Measurements from ENCODE around the gene UNC80. TPM values are rescaled to one million over a fixed set of nuclear protein-coding genes. Genes with fewer than 3 reads are reported as not detected.
"Not testable (repeated sequence)": the region's sequence is repeated elsewhere in the genome, so short reads cannot be mapped to it uniquely, and the experiment has no call there.

The UNC80 gene
- total RNA-seq, 1 experiment from 2014 or later: 0.17 TPM

DNA sequence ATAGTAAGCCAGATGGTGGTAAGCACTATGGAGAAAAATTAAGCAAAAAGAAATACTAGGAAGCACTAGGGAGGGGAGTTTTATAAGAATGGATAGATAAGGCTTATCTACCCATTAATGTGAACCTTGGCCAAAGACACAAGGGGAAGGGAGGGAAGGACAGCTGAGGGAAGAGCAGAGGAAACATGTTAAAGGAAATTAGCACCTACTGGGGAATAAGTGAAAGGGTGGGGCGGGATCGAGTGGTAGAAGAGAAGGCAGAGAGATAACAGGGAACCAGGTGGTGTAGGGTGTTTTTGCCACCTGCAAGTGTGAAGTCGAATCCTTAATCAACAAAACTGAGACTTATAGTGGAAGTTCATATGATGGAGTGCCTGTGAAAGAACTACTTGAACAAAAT is 1.7 kb downstream of the UNC80 start:
- Histone ChIP-seq H3K4me3 (ENCODE audit: insufficient read depth, low read depth, low read length) (no peak overlapping the region), H3K27me3 (ENCODE audit: control insufficient read depth, insufficient read depth, low read length) (peaks cover 44% of the 10 kb centered on the region), H3K36me3 (replicated peaks; ENCODE audit: control insufficient read depth, insufficient read depth, low read length) (no peaks in the 10 kb centered on the region)
- peak; percentile 26 for DNase-seq

DNA sequence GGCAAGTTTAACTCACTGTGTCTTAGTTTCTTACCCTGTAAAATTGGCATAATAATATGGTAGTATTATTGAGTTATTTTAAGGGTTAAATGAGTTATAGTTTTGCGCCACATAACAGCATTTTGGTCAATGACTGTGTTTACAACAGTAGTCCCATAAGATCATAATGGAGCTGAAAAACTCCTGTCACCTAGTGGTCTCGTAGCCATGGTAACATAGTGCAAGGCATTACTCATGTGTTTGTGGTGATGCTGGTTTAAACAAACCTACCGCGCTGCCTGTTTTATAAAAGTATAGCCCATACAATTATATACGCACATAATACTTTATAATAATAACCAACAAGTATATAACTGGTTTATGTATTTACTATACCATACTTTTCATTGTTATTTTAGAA is 15.8 kb downstream of the UNC80 start:
- Histone ChIP-seq H3K4me3 (ENCODE audit: insufficient read depth, low read depth, low read length) (no peak overlapping the region), H3K27me3 (ENCODE audit: control insufficient read depth, insufficient read depth, low read length) (no peaks in the 10 kb centered on the region), H3K36me3 (replicated peaks; ENCODE audit: control insufficient read depth, insufficient read depth, low read length) (no peaks in the 10 kb centered on the region)
- no peak for DNase-seq

DNA sequence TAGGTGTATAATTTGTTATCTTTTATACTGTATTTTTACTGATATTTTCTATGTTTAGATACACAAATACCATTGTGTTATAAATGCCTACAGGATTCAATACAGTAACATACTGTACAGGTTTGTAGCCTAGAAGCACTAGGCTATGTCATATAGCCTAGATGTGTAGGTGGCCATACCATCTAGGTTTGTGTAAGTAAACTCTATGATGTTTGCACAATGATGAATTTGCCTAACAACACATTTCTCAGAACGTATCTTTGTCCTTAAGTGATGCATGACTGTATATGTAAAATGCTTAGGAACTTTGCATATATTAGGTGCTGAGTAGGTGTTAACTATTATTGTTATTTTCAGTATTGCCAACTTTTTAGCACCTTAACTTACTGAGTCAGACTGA is 17.3 kb downstream of the UNC80 start:
- no peak for DNase-seq
- Histone ChIP-seq H3K36me3 (replicated peaks; ENCODE audit: control insufficient read depth, insufficient read depth, low read length) (no peaks in the 10 kb centered on the region), H3K4me3 (ENCODE audit: insufficient read depth, low read depth, low read length) (no peak overlapping the region), H3K27me3 (ENCODE audit: control insufficient read depth, insufficient read depth, low read length) (no peaks in the 10 kb centered on the region)

DNA sequence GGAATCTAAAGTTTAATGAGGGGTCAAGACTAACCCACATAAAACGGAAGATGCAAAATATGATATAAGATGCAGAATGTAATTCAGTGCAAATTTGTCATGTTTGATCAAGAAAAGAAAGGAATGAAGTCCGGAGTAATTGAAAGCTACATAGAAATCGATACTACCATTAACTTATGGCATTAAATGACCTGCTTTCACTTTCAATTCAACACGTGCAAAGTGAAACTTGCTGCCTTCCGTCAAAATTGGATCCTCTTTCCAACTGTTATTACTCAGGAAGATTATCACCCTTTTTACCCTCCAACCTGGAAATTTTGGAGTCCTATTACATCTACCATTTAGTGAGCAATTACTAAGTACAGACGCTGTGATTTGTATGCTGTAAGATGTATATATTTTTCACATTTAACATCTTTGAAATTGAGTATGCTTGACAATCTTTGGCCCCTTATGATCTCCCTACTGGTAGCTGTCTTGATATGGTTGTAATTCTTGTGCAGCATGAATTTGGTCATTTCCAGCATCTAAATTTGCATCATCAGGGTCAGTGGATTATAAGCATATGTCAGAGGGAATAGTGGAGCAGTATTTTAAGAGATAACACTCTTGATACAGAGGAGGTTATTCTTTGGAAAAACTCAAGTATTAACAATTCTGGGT is 18.6 kb downstream of the UNC80 start:
- no peak overlapping the region for H3K4me3 ChIP-seq (ENCODE audit: insufficient read depth, low read depth, low read length)
- H3K36me3 ChIP-seq (replicated peaks; ENCODE audit: control insufficient read depth, insufficient read depth, low read length): no peaks in the 10 kb centered on the region
- no peaks in the 10 kb centered on the region for H3K27me3 ChIP-seq (ENCODE audit: control insufficient read depth, insufficient read depth, low read length)
- no peak for DNase-seq

DNA sequence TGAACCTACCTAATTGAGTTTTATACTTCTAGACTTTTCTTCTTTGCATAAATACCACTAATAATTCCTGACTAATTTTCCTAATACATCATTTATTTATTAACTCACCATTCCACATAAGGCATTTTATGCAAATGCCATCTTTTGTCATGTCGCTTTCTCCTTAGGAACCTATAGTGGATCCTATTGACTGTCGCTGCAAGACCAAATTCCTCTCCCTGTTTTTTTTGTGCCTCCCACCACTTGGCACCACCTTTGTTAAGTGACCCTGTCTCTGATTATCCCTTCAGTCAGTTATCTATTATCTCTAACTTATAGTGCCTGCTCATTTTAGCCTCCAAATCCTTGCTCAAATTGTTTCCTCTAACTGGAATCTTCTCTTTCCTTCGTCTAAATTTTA is 19.5 kb downstream of the UNC80 start:
- no peak overlapping the region for H3K4me3 ChIP-seq (ENCODE audit: insufficient read depth, low read depth, low read length)
- peak; percentile 36 for DNase-seq
- no peaks in the 10 kb centered on the region for H3K27me3 ChIP-seq (ENCODE audit: control insufficient read depth, insufficient read depth, low read length)
- no peaks in the 10 kb centered on the region for H3K36me3 ChIP-seq (replicated peaks; ENCODE audit: control insufficient read depth, insufficient read depth, low read length)

DNA sequence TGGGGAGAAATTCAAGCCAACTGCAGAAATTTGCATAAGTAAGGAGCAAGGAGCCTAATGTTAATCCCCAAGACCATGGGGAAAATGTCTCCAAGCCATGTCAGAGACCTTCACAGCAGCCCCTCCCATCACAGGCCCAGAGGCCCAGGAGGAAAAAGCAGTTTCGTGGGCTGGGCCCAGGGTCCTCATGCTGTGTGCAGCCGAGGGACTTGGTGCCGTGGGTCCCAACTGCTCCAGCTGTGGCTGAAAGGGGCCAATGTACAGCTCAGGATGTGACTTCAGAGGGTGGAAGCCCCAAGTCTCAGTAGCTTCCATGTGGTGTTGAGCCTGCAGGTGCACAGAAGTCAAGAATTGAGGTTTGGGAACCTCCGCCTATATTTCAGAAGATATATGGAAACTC is 23.8 kb downstream of the UNC80 start:
- H3K36me3 ChIP-seq (replicated peaks; ENCODE audit: control insufficient read depth, insufficient read depth, low read length); DNase-seq; H3K27me3 ChIP-seq (ENCODE audit: control insufficient read depth, insufficient read depth, low read length); H3K4me3 ChIP-seq (ENCODE audit: insufficient read depth, low read depth, low read length): not testable (repeated sequence)

DNA sequence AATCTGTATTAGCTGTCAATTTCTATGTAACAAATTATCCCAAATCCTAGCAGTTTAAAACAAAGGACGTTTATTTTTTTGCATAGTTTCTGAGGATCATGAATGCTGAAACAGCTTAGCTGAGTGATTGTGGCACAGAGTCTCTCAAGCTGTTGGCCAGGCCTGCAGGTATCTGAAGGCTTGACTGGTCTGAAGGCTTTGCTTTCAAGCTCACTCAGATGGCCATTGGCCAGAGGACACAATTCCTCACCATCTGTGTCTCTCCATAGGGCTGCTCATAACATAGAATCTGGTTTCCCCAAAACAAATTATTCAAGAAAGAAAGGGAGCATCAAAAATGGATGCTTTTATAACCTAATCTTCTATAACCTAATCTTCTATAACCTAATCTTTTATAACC is 33.7 kb downstream of the UNC80 start:
- Histone ChIP-seq H3K27me3 (ENCODE audit: control insufficient read depth, insufficient read depth, low read length) (no peaks in the 10 kb centered on the region), H3K4me3 (ENCODE audit: insufficient read depth, low read depth, low read length) (no peak overlapping the region), H3K36me3 (replicated peaks; ENCODE audit: control insufficient read depth, insufficient read depth, low read length) (no peaks in the 10 kb centered on the region)
- DNase-seq: no peak

DNA sequence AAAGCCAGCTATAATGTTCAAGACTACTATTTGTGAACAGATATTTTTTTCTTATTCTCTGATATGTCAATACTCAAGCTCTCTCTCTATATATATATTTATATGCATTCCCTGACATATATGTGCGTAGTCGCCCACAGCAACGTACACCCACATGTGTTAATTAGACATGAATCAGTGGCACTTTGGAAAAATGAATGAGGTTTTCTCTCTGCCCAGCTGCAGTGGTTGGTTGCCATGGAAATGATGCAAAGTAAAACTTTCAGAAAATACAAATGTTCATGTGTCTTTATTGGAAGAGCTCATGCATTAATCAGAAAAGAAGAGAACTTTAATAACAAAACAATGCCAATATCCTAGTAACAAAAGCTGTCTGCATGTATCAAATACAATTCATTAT is 34.7 kb downstream of the UNC80 start:
- Histone ChIP-seq H3K36me3 (replicated peaks; ENCODE audit: control insufficient read depth, insufficient read depth, low read length) (no peaks in the 10 kb centered on the region), H3K4me3 (ENCODE audit: insufficient read depth, low read depth, low read length) (no peak overlapping the region), H3K27me3 (ENCODE audit: control insufficient read depth, insufficient read depth, low read length) (no peaks in the 10 kb centered on the region)
- no peak for DNase-seq

DNA sequence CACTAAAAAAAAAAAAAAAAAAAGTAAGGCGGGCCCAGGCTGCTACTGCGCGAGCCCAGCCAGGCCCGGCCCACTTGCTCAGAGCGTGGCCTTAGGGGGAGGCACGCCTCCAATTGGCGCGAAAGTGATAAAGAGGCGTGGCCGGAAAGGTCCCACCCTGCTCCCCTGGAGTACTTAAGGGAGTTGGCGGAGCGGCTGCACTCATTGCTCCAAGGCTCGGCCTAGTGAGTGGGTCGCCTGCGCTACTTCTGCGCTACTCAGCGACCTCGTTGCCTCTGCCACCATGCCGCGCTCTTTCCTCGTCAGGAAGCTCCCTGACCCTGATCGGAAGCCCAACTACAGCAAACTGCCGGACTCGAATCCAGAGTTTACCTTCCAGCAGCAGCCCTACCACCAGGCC is 36.9 kb downstream of the UNC80 start:
- Histone ChIP-seq H3K4me3 (ENCODE audit: insufficient read depth, low read depth, low read length) (no peak overlapping the region), H3K36me3 (replicated peaks; ENCODE audit: control insufficient read depth, insufficient read depth, low read length) (no peaks in the 10 kb centered on the region), H3K27me3 (ENCODE audit: control insufficient read depth, insufficient read depth, low read length) (no peaks in the 10 kb centered on the region)
- peak; percentile 22 for DNase-seq

DNA sequence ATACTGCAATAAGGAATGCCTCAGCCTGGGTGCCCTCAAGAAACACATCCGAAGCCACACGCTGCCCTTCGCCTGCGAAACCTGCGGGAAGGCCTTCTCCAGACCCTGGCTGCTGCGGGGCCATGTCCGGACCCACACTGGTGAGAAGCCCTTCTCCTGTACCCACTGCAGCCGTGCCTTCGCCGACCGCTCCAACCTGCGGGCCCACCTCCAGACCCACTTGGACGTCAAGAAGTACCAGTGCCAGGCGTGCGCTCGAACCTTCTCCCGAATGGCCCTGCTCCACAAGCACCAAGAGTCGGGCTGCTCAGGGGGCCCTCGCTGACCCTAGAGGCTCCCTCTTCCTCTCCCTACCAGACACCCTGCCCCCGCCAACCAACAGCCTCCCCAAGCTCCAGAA is 37.6 kb downstream of the UNC80 start:
- no peaks in the 10 kb centered on the region for H3K27me3 ChIP-seq (ENCODE audit: control insufficient read depth, insufficient read depth, low read length)
- no peak for DNase-seq
- no peak overlapping the region for H3K4me3 ChIP-seq (ENCODE audit: insufficient read depth, low read depth, low read length)
- H3K36me3 ChIP-seq (replicated peaks; ENCODE audit: control insufficient read depth, insufficient read depth, low read length): no peaks in the 10 kb centered on the region

DNA sequence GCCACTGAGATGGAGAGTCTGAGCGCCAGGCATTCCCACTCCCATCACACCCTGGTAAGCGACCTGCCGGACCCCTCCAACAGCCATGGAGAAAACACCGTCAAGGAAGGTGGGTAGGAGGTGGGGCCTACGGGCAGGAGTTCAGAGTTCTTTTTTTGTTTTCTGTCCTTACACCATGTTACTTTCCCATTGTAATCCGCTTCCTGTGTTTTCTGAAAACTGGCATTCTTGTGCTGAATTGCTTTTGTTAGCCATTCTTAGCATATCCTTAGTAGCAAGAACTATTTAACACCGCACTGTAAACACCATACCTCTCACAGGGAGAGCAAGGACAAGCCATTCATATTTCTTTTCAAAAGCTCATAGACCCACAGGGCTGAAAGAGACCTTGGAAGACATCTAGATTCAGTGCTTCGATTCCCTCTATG is 46.2 kb downstream of the UNC80 start:
- peak; percentile 68 for DNase-seq
- Histone ChIP-seq H3K36me3 (replicated peaks; ENCODE audit: control insufficient read depth, insufficient read depth, low read length) (no peaks in the 10 kb centered on the region), H3K27me3 (ENCODE audit: control insufficient read depth, insufficient read depth, low read length) (no peaks in the 10 kb centered on the region), H3K4me3 (ENCODE audit: insufficient read depth, low read depth, low read length) (no peak overlapping the region)

DNA sequence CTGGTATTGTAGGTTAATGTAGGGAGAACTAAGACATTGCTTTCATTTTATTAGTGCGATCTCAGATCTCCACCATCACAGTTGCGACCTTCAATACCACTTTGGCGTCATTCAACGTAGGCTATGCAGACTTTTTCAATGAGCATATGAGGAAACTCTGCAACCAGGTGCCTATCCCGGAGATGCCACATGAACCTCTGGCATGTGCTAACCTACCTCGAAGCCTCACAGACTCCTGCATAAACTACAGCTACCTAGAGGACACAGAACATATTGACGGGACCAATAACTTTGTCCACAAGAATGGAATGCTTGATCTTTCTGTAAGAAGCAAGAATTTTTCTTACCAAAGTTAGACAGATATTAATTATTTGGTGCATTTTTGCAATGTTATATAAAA is 47.3 kb downstream of the UNC80 start:
- Histone ChIP-seq H3K27me3 (ENCODE audit: control insufficient read depth, insufficient read depth, low read length) (no peaks in the 10 kb centered on the region), H3K36me3 (replicated peaks; ENCODE audit: control insufficient read depth, insufficient read depth, low read length) (no peaks in the 10 kb centered on the region), H3K4me3 (ENCODE audit: insufficient read depth, low read depth, low read length) (no peak overlapping the region)
- DNase-seq: no peak

DNA sequence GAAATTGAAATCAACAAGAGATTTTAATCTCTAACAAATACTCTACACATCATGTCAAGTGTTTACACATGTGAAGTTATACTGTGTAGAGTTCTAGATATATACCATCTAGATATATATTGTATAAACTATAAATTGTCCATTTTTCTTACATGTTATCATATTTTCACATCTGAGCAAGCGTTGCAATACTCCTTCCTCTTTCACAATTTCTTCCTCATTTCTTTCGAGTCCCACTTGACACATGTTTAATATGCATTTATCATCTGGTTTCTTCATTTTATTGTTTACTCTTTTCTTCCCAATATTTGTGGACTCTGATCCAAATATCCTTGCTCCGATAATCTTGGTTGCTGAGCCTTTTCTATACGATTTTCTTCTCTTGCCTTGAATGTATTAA is 50.2 kb downstream of the UNC80 start:
- Histone ChIP-seq H3K27me3 (ENCODE audit: control insufficient read depth, insufficient read depth, low read length) (no peaks in the 10 kb centered on the region), H3K4me3 (ENCODE audit: insufficient read depth, low read depth, low read length) (no peak overlapping the region), H3K36me3 (replicated peaks; ENCODE audit: control insufficient read depth, insufficient read depth, low read length) (no peaks in the 10 kb centered on the region)
- no peak for DNase-seq

DNA sequence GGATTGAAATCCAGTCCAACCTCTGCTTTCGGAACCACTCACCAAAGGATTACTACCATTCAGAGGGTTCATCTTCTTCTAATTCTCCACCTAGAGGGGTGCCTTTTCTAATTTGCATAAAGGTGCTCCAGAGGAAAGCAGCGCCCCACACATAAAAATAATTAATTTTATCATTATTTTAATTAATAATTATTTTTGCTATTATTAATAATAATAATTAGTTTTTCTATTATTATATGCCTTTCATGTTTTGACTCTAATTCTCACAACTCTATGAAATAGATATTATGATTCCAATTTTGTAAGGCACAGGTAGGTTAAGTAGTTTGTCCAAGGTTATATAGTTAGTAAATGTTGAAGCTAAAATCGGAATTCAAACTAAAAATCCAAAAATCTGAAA is 51.9 kb downstream of the UNC80 start:
- DNase-seq: no peak
- Histone ChIP-seq H3K27me3 (ENCODE audit: control insufficient read depth, insufficient read depth, low read length) (no peaks in the 10 kb centered on the region), H3K4me3 (ENCODE audit: insufficient read depth, low read depth, low read length) (no peak overlapping the region), H3K36me3 (replicated peaks; ENCODE audit: control insufficient read depth, insufficient read depth, low read length) (no peaks in the 10 kb centered on the region)

DNA sequence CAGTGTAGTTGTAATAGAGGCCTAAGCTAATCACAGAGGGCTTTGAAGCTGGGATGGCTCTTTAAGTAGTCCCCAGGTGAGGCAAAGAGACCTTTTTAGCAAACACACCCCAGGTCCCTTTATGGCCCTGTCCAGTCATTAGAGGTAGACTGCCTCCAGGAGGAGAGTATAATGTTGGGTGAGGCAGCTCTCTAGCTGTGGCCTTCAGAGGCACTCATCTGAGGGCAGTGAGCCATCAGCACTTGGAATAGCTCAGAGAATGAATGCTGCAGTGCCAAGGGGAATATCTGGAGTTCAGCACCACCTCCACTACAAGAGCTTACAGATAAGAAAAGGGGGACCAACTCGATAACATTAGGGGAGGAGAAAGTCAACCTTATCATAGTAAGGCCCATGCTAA is 52.8 kb downstream of the UNC80 start:
- no peaks in the 10 kb centered on the region for H3K36me3 ChIP-seq (replicated peaks; ENCODE audit: control insufficient read depth, insufficient read depth, low read length)
- DNase-seq: no peak
- H3K4me3 ChIP-seq (ENCODE audit: insufficient read depth, low read depth, low read length): no peak overlapping the region
- H3K27me3 ChIP-seq (ENCODE audit: control insufficient read depth, insufficient read depth, low read length): no peaks in the 10 kb centered on the region

Data from H7 (cell line).